Fibroblast of skin of right biceps (primary cell): ENCODE results near the gene EOLA1.
A peak's percentile ranks its signal among the peaks of the same experiment; 100 is the strongest.
"Not testable (repeated sequence)": the region's sequence is repeated elsewhere in the genome, so short reads cannot be mapped to it uniquely, and the experiment has no call there.

Experiments
- DNase-seq: peaks from one replicate; pipeline ENCODE4 v3.0.0-alpha.2; 2013

Gene EOLA1

GRCh38 chrX:149515954-149516602, 24.7 kb upstream of the EOLA1 start:
- DNase-seq: no peak

GRCh38 chrX:149516604-149517003, 24.2 kb upstream of the EOLA1 start:
- no peak for DNase-seq

DNA sequence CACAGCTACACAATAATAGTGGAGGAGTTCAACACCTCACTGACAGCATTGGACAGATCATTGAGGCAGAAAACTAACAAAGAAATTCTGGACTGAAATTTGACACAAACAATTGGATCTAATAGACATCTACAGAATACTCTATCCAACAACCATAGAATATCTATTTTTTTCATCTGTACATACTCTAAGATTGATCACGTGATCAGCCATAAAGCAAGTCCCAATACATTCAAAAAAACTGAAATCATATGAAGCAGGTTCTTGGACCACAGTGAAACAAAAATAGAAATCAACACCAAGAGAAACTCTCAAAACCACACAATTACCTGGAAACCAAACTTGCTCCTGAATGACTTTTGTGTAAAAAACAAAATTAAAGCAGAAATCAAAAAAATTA, 23.5 kb upstream of the EOLA1 start:
- no peak for DNase-seq

- no peak for DNase-seq
These were observed 22.6 kb upstream of the EOLA1 start for GRCh38 chrX:149518236-149518635.

DNA sequence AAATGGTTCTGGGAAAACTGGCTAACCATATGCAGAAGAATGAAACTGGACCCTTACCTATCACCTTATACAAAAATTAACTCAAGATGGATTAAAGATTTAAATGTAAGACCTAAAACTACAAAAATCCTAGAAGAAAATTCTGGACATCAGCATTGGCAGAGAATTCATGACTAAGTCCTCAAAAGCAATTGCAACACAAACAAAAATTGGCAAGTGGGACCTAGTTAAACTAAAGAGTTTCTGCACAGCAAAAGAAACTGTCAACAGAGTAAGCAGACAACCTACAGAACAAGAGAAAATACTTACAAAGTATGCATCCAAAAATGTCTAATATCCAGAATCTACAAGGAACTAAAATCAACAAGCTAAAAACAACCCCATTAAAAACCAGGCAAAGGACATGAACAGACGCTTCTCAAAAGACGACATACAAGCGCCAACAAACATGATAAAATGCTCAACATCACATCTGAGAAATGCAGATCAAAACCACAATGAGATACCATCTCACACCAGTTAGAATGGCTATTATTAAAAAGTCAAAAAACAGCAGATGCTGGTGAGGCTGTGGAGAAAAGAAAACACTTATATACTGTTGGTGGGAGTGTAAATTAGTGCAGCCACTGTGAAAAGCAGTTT, 20.1 kb upstream of the EOLA1 start:
- DNase-seq: not testable (repeated sequence)

DNA sequence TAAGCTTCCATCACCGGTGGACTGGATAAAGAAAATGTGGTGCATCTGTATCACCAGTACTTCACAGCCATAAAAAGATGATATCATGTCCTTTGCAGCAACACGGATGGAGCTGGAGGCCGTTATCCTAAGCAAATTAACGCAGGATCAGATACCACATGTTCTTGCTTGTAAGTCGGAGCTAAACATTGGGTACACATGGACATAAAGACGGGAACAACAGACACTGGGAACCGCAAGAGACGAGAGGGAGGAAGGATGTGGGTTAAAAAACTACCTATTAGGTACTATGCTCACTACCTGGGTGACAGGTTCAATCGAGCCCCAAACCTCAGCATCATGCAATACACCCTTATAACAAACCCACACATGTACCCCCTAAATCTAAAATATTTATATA, 19.4 kb upstream of the EOLA1 start:
- no peak for DNase-seq

GRCh38 chrX:149522916-149523315, 17.9 kb upstream of the EOLA1 start:
- no peak for DNase-seq

DNA sequence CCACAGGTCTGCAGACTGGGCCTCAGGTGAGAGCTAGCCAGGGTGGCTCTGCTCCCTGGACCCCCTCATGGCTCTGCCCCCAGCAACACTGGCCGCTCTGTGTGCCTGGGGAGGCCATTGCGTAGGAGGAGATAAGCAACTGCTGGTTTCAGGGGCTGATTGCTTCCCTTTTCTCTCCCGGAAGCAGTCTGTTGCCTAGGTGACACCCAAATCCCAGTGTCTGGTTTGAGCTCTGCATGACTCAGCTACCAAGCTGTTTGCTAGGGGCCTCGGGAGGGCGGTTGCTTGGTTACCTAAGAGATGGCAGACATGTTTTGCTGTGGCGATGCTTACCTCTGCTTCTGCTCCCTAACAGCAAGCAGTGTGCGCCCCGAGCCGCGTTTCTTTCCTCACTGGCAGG, 15.4 kb upstream of the EOLA1 start:
- DNase-seq: peak; percentile 71

GRCh38 chrX:149525903-149526302, 14.9 kb upstream of the EOLA1 start:
- DNase-seq: not testable (repeated sequence)

DNA sequence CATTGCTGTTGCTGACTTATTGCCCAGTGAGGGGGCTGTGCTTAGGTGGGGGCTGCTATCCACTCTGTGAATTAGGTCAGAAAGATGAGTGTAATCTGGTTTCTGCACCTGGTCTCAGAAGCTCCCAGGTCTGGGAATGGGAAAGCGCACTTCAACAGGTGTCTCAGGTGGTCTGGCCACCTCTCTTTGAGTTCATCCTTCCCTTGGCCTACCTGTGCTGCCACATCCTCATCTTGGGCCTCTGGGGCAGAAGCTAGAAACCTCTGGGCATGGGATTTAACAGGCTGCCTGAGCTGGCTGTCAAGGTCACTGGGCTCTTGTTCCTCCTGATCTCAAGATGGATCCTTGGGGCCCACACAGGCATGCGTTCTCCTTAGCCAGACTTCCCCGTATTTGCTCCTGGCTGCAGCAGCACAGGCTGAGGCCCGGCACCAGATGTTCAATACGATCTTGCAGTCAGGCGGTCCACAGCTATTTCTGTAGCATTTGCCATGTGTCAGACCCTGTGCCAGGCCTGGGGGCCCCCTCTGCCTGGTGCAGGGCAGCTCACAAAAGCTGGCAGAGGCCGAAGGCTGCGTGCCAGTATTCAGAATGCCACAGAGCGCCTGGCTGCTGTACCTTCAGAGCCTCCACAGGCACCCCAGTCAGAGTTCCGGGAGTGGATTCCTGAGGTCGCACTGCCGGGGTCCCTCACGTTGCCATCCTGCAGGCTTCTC, 14.3 kb upstream of the EOLA1 start:
- DNase-seq: not testable (repeated sequence)

DNA sequence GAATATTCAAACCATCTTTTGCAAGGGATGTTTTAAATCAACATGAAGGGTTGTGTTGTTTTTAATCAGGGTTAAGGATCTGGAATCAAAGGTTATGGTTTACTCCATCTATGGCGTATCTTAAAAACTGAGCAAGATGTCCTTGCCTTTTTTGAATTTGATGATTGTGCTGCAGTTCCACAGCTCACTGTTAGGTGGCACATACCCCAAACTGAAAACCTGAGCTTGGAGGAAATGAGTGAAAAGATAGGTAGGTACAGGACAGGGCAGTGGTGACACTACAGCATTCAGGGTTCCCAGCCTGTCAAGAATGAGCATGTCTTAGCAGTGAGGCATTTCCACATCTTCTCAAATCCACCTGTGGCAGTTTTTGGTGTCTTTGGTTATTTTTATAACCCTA, 13.1 kb upstream of the EOLA1 start:
- no peak for DNase-seq

GRCh38 chrX:149528381-149528780, 12.4 kb upstream of the EOLA1 start:
- DNase-seq: no peak

DNA sequence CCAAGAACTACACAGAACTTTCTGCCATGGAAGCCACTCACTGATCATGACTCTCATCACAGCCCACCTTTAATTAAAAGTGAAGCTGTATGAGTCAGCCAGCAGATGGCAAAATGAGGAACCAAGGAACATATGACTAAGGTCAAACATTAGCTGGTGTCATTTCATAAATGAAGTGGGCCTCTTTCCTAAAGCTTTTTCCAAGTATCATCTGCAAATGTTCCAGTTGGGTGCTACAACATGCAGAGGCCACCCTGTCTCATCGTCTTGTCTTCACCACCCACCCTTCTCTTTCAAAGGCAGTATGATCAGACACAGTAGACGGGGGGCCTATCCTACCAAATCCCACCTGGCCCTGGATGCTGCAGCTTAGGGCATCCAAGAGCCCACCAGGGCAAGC, 9.2 kb upstream of the EOLA1 start:
- no peak for DNase-seq

DNA sequence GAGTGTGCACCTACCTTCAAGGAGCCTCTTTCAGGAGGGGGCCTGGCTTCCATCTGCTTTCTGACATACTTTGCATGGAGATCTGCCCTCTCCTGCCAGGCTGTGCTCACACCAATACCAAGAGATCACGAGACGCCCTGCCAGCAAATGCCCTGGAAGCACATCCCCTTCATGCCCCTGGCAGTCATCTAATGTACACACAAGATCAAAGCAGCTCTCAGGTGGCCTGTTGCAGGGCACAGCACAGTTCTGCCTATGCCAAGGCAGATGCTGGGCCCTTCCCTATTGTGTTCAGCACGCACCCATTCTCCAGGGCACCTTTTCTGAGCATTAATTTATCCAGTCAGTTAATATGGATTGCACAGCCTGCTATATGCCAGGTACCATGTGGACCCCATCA, 7.9 kb upstream of the EOLA1 start:
- DNase-seq: not testable (repeated sequence)

DNA sequence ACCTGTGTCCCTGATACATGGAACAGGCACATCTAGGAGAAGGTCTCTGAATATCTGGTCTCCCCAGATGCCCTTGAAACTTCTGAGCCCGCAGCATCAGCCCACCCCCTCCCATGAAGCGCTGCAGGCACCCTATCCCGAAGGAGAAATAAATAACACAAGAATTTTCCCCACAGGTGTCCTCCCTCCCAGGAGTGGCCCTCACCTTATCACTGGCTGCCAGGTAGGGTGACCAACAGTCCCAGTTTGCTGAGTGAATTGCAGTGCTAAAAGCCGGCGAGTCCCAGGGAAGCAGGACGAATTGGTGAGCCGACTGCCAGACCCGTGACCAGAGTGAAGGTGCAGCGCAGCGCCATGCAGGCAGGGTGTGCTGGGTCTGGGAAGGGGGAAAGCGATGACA, 6.8 kb upstream of the EOLA1 start:
- DNase-seq: not testable (repeated sequence)

- not testable (repeated sequence) for DNase-seq
These were observed 5.7 kb upstream of the EOLA1 start for GRCh38 chrX:149534926-149535602.

DNA sequence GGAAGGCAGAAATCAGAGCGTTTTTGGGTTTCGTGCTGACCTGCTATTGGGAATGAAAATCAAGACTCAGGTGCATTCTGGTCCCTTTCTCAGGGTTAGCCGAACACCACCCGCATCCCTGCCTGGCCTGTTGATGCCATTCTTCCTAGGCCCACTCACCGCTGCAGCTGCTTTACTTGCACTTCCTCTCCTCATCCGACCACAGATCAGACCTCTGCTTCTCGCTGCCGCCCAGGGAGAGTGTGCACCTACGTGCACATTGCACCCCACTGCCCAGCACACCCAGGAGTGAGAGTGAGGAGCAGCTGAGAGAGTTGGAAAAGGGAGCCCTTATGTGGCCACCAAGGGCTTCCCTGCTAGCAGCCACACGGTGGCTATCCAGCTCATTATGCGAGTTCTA, 3.3 kb upstream of the EOLA1 start:
- not testable (repeated sequence) for DNase-seq

DNA sequence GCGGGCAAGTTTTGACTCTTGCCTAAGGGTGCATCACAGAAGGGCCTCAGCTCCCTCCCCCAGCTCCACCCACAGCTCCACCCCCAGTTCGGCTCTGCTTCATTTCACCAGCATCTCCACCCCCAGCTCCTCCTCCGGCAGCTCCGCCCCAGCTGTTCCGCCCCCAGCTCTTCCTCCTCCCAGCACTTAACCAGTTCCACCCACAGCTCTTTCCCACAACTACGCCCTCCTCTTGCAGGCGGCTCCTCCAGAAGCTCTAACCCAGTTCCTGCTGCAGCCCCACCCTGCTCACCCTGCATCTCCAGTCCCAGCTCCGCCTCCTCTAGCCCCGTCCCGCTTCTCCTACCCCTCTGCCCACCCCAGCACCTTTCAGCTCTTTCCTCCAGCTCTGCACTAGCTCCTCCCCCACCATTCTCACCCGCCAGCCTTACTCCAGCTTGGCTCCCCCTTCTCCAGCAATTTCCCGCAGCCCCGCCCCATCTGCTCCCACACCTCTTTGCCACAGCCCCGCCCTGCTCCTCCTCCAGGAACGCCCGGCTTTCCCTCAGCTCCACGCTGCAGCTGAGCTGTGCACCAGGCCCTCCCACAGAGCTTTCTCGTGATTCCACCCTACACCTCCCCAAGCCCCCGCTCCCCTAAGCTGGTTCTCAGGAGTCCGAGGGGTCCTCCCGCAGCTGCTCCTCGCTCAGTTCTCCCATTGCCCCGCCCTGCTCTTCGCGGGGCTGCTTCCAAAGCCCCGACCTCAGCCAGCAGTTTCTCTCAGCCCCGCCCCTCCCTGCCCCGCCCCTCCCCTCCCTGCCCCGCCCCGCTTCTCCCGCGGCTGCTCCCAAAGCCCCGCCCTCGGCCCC, 1.3 kb upstream of the EOLA1 start:
- peak; percentile 93 for DNase-seq

DNA sequence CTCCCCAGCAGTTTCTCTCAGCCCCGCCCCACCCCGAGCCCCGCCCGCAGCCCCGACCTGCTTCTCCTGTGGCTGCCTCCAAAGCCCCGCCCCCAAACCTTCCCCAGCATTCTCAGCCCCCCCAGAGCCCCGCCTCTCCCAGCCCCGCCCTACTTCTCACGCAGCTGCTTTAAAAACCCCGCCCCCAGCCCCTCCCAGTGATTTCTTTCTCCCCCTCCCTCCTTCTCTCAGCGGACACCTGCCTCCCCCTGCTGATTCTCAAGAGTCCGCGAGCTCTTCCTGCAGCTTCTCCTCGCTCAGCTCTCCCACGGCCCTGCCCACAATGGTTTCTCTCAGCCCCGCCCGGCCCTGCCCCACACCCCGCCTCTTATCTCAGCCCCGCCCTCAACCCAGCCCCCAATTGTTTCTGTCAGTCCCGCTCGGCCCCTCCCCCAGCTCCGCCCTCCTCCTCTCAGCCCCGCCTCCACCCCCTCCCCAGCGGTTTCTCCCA, 636 bp upstream of the EOLA1 start:
- DNase-seq: peak; percentile 90

DNA sequence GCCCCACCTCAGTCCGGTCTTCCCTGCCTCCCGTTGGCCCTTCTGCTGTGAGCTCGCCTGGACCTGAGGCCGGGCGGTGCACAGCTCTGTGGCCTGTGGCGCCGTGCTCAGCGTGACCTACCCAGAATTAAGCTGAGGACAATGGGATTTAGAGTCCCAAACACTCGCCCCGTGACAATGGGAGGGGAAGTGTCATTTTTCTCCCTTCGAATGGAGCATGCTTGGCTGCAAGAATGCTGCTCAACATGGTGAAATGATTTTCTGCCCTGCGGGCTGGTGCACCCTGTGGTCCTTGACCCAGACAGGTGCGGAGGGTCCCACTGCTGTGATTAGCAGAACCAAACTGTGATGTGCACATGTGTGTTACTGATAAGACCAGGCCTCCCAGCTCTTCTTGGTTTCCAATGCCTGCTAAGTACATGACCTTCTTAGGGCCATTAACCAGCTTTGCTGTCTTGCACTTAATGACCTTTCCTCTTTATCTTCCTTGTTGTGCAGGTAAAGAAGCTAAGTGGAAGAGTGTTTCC, 772 bp downstream of the EOLA1 start:
- no peak for DNase-seq

DNA sequence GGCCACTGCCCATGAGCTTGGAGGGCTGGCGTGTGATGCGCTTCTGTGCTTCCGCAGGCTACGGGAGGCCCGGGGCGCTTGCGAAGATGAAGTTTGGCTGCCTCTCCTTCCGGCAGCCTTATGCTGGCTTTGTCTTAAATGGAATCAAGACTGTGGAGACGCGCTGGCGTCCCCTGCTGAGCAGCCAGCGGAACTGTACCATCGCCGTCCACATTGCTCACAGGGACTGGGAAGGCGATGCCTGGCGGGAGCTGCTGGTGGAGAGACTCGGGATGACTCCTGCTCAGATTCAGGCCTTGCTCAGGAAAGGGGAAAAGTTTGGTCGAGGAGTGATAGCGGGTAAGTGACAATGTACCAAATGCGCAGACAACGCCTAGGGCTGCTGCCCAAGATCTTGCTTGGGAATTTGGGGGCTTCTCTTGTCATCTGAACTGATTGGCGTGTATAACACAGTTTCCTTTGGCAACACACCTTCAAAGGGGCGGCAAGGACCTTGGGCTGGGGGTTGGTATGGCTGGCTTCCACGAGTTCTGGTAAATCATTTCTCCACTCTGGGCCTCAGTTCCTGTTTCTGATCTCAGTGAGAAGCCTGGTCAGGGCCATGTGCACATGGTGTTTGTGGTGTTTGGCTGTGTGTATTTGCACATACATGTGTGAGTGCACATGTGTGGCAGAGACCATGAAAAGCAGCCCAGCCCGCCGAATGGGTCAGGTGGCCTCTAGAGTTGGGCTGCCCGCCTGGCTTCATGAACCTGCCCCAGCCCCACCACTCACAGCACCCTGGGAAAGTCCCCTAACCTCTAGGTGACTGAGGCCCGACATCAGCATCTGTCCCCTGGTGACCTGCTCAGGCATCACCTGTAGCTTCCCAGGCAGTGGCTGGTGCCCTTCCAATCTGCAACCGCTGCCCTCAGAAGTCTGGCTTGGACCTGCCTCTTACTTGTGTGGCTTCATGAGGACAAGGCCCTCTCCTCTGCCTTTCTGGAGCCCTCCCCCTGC, 5.0 kb downstream of the EOLA1 start:
- peak; percentile 21 for DNase-seq
